Fibroblast of lung (primary cell): ENCODE measurements around the gene NPR1. TPM values are rescaled to one million over a fixed set of nuclear protein-coding genes. Genes with fewer than 3 reads are reported as not detected.
A peak's percentile ranks its signal among the peaks of the same experiment; 100 is the strongest.

Experiments
- DNase-seq, 2 donors: peaks; one replicate each; pipeline versions ENCODE4 v3.0.0 to v3.0.0-alpha.2; 2010; ENCODE audit warnings: low read depth in 2 of 2
- H2AFZ ChIP-seq: 2 replicates; pipeline ENCODE4 v1.5.1; 2012; ENCODE audit warnings: low read length, control low read depth, inconsistent platforms
- H3K27ac ChIP-seq: 2 replicates; pipeline ENCODE4 v1.5.1; 2011; ENCODE audit warnings: low read length, control low read depth; ENCODE audit not compliant: insufficient read depth
- H3K27me3 ChIP-seq: 2 replicates; pipeline ENCODE4 v1.5.1; 2011; ENCODE audit warnings: mild to moderate bottlenecking, low read length; ENCODE audit not compliant: control insufficient read depth, insufficient read depth
- H3K36me3 ChIP-seq: 2 replicates; pipeline ENCODE4 v1.5.1; 2011; ENCODE audit warnings: low read length; ENCODE audit not compliant: control insufficient read depth, insufficient read depth
- H3K4me1 ChIP-seq: 2 replicates; pipeline ENCODE4 v1.5.1; 2011; ENCODE audit warnings: low read length; ENCODE audit not compliant: control insufficient read depth, insufficient read depth; ENCODE audit errors: extremely low read depth
- H3K4me2 ChIP-seq: 2 replicates; pipeline ENCODE4 v1.5.1; 2011; ENCODE audit warnings: low read length, control low read depth; ENCODE audit not compliant: insufficient read depth; ENCODE audit errors: extremely low read depth
- H3K4me3 ChIP-seq, 4 experiments: fragments of 200-600 bp in 1 of 4; sonication (generic) in 1 of 4; replicated peaks in 1 of 4; 2 replicates each; pipeline ENCODE4 v1.5.1; 2011 to 2016; ENCODE audit warnings: low read length in 4 of 4, low read depth in 3 of 4, mild to moderate bottlenecking in 3 of 4, control low read depth in 2 of 4, inconsistent platforms in 1 of 4, mixed read lengths in 1 of 4; ENCODE audit not compliant: insufficient read depth in 1 of 4; ENCODE audit errors: control extremely low read depth in 1 of 4
- H3K79me2 ChIP-seq: 2 replicates; pipeline ENCODE4 v1.5.1; 2012; ENCODE audit warnings: mild to moderate bottlenecking, low read length, inconsistent platforms; ENCODE audit not compliant: control insufficient read depth, insufficient read depth
- H3K9ac ChIP-seq: 2 replicates; pipeline ENCODE4 v1.5.1; 2011; ENCODE audit warnings: mild to moderate bottlenecking, low read length, control low read depth; ENCODE audit not compliant: insufficient read depth
- H3K9me3 ChIP-seq: 2 replicates; pipeline ENCODE4 v1.5.1; 2012; ENCODE audit warnings: low read depth, low read length; ENCODE audit not compliant: control insufficient read depth, insufficient read depth
- H4K20me1 ChIP-seq: 2 replicates; pipeline ENCODE4 v1.5.1; 2011; ENCODE audit warnings: low read length; ENCODE audit not compliant: control insufficient read depth, insufficient read depth; ENCODE audit errors: extremely low read depth
- CTCF ChIP-seq, 2 donors: IDR thresholded peaks in 1 of 2; conservative IDR thresholded peaks in 1 of 2; 1 replicate in 1 of 2; 2 replicates in 1 of 2; pipeline ENCODE4 v1.5.1; 2011 to 2012; ENCODE audit warnings: low read length in 2 of 2, control low read depth in 1 of 2, inconsistent platforms in 1 of 2, low read depth in 1 of 2, mild to moderate bottlenecking in 1 of 2
- EZH2 ChIP-seq: IDR thresholded peaks from 2 replicates; pipeline ENCODE4 v1.5.1; 2012; ENCODE audit warnings: low read length, control low read depth, mild to moderate bottlenecking; ENCODE audit errors: missing control alignments
- polyA minus RNA-seq: library from RNA; depleted of rRNA, polyadenylated mRNA; stranded (reverse); fragments of >200 nt; gene quantifications from 2 replicates; pipeline ENCODE4 v1.2.3, GENCODE V29; 2011; ENCODE audit warnings: low replicate concordance
- polyA plus RNA-seq, 2 donors: library from polyadenylated mRNA; depleted of rRNA in 1 of 2; stranded (reverse) in 1 of 2; unstranded in 1 of 2; fragments of >200 nt; gene quantifications; 2 replicates each; pipeline ENCODE4 v1.2.1, GENCODE V29; 2011 to 2012; ENCODE audit warnings: missing spikeins in 1 of 2
- total RNA-seq: library from RNA; depleted of rRNA; stranded (reverse); fragments of >200 nt; gene quantifications from 2 replicates; pipeline ENCODE4 v1.2.1, GENCODE V29; 2014

NPR1 gene
- total RNA-seq (0.66 and 2.1 TPM in 2 replicates), polyA plus RNA-seq (0.14 and 0.60 TPM in 2 replicates), polyA minus RNA-seq (0.39 and 3.8 TPM in 2 replicates)
- 0.26 and 0.93 TPM in 2 replicates for polyA plus RNA-seq (2012)

DNA sequence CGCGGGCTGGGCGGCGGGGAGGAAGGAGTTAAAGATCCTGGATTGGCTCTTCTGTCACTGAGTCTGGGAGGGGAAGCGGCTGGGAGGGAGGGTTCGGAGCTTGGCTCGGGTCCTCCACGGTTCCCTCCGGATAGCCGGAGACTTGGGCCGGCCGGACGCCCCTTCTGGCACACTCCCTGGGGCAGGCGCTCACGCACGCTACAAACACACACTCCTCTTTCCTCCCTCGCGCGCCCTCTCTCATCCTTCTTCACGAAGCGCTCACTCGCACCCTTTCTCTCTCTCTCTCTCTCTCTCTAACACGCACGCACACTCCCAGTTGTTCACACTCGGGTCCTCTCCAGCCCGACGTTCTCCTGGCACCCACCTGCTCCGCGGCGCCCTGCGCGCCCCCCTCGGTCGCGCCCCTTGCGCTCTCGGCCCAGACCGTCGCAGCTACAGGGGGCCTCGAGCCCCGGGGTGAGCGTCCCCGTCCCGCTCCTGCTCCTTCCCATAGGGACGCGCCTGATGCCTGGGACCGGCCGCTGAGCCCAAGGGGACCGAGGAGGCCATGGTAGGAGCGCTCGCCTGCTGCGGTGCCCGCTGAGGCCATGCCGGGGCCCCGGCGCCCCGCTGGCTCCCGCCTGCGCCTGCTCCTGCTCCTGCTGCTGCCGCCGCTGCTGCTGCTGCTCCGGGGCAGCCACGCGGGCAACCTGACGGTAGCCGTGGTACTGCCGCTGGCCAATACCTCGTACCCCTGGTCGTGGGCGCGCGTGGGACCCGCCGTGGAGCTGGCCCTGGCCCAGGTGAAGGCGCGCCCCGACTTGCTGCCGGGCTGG is at the start of gene NPR1:
Gene NPR1 (plus strand): TSS at position 170 of the 818 bp plus-strand sequence. CDS start 421 bp downstream, at position 591.
- peak in 1 of 2 donors; percentile 34 for DNase-seq
- Histone ChIP-seq H3K27me3 (peaks cover 37% of the 10 kb centered on the region), H3K9ac (peak within 1 kb of the TSS; percentile 8), H3K36me3 (no peaks in the 10 kb centered on the region), H3K79me2 (no peaks in the 10 kb centered on the region), H3K4me1 (peaks cover 8% of the 10 kb centered on the region), H3K4me3 (peak within 1 kb of the TSS; percentile 31 to 50 (median 36)), H2AFZ (peak within 1 kb of the TSS; percentile 21), H3K4me2 (peak within 1 kb of the TSS; percentile 75), H3K27ac (no peak within 1 kb of the TSS), H4K20me1 (no peaks in the 10 kb centered on the region), H3K9me3 (no peaks in the 10 kb centered on the region)
- no peak for TF ChIP-seq EZH2
- TF ChIP-seq CTCF (conservative IDR thresholded peaks at IDR 0.05 in 1 of 2, IDR thresholded peaks at IDR 0.05 in 1 of 2; ENCODE audit: low read depth in 1 of 2, low read length in 2 of 2): no peak

GRCh38 chr1:153629343-153629665 is 49.2 kb upstream of the NPR1 start:
- peaks cover 9% of the 10 kb centered on the region for H3K4me1 ChIP-seq
- no peaks in the 10 kb centered on the region for H3K27me3 ChIP-seq
- H2AFZ ChIP-seq: no peak overlapping the region
- TF ChIP-seq EZH2 (no peak), CTCF (conservative IDR thresholded peaks at IDR 0.05 in 1 of 2, IDR thresholded peaks at IDR 0.05 in 1 of 2; ENCODE audit: low read depth in 1 of 2, low read length in 2 of 2) (no peak)
- peaks cover 3% of the 10 kb centered on the region for H3K36me3 ChIP-seq
- no peaks in the 10 kb centered on the region for H3K9me3 ChIP-seq
- H3K9ac ChIP-seq: no peak overlapping the region
- no peak for DNase-seq
- H3K79me2 ChIP-seq: peaks cover 16% of the 10 kb centered on the region
- no peak overlapping the region for H3K27ac ChIP-seq
- no peak overlapping the region for H3K4me3 ChIP-seq
- H4K20me1 ChIP-seq: no peaks in the 10 kb centered on the region
- H3K4me2 ChIP-seq: no peak overlapping the region

- Histone ChIP-seq H3K9ac (no peak overlapping the region), H3K4me2 (no peak overlapping the region), H3K36me3 (peaks cover 2% of the 10 kb centered on the region), H3K9me3 (no peaks in the 10 kb centered on the region), H3K27me3 (no peaks in the 10 kb centered on the region), H3K79me2 (peaks cover 21% of the 10 kb centered on the region), H3K27ac (no peak overlapping the region), H4K20me1 (no peaks in the 10 kb centered on the region), H3K4me3 (no peak overlapping the region), H3K4me1 (peaks cover 9% of the 10 kb centered on the region), H2AFZ (no peak overlapping the region)
- no peak for DNase-seq
- TF ChIP-seq EZH2 (no peak), CTCF (conservative IDR thresholded peaks at IDR 0.05 in 1 of 2, IDR thresholded peaks at IDR 0.05 in 1 of 2; ENCODE audit: low read depth in 1 of 2, low read length in 2 of 2) (no peak)
Measured at GRCh38 chr1:153629971-153630370, 48.5 kb upstream of the NPR1 start.
